GM21786 (cell line): ENCODE measurements around the gene EIF4G3.
"Not testable (repeated sequence)": the region's sequence is repeated elsewhere in the genome, so short reads cannot be mapped to it uniquely, and the experiment has no call there.

Experiments
- ATAC-seq: cut with Tn5 transposase; IDR thresholded peaks from one replicate; pipeline ENCODE4 v1.9.1; 2021; ENCODE audit not compliant: unreplicated experiment

The EIF4G3 gene

DNA sequence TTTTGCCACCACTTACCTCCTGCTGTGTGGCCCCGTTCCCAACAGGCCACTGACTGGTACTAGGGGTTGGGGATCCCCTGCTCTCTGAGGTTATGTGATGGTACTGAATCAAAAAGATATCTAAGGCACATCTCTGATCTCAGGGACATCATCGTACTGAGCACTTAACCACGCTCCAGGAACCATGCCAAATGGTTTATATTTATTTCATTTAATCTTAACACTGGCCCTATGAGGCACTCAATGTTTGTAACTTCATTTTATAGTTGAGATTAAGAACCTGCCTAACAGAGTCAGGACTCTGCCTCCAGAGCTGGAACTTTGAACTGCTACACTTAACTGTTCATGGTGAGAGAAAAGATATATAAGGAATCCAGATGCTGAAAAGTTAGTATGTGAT is 291.6 kb downstream of the EIF4G3 start:
- no peak for ATAC-seq

DNA sequence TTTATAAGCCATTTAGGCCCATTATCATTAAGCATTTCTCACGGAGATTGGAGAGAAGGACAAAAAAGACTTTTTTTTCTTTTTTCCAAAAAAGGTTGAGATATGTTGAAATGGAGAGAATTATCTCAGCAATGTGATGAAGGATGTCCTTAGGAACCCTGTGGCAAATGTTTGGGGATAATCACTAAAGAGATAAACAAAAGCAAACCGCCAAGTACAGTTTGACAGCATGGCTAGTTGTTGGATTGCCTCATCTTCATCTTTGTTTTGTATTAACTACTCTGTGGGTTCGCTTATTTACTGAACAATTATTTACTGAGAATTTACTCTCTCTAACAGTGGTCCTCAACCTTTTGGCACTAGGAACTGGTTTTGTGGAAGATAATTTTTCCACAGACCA is 292.2 kb downstream of the EIF4G3 start:
- no peak for ATAC-seq

DNA sequence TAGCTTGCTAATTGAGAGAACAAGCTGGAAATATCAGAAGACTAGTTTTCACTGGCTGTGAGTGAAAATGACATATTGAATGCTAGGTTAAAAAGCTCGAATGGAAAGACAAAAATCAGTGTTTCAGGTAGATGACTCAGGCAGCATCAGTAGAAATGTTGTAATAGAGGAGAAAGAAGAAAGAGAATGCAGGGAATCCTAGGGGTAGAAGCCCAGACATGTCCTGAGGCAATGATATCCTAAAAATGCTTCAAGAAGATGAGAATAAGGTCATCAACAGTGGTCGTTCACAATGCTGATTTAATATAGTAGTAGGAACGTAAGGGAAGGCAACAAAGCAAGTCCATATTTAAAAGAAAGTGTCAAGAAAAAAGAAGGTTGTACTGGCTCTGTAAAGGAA is 292.9 kb downstream of the EIF4G3 start:
- no peak for ATAC-seq

DNA sequence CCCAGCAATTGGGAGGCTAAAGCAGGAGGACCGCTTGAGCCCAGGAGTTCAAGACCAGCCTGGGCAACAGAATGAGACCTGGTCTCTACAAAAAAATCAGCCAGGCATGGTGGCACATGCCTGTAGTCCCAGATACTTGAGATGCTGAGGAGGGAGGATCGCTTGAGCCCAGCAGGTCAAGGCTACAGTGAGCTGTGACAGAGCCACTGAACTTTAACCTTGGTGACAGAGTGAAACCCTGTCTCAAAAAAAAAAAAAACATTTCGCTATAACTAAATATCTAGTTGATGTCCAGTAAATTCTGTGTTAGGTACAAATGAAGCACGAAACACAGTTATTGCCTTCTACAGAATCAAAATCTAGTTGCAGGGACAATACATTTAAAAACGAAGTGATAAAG is 293.9 kb downstream of the EIF4G3 start:
- ATAC-seq = no peak

- no peak for ATAC-seq
Observed at GRCh38 chr1:20878799-20879198, 297.9 kb downstream of the EIF4G3 start.

- no peak for ATAC-seq
Observed at GRCh38 chr1:20875198-20875973, 301.3 kb downstream of the EIF4G3 start.

- ATAC-seq = no peak
Observed at GRCh38 chr1:20873311-20873710, 303.4 kb downstream of the EIF4G3 start.

DNA sequence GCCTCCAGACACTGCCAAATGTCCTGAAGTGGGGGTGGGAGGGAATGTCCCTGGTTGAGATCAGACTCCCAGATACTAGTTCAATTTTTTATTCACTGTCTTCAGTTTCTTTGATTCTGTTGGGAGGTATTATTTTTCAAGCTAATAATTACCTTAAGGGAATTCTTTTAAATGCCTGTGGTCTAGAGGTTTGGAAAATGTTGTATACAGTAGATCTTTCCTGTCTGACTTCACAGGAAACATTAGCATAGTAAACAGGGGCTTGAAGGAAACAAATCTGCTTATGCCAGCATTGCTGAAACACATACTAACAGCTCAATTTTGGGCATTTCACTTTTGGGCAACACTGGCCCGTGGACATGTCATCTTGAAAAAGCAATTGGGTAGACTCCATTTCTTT is 305.3 kb downstream of the EIF4G3 start:
- ATAC-seq = no peak

DNA sequence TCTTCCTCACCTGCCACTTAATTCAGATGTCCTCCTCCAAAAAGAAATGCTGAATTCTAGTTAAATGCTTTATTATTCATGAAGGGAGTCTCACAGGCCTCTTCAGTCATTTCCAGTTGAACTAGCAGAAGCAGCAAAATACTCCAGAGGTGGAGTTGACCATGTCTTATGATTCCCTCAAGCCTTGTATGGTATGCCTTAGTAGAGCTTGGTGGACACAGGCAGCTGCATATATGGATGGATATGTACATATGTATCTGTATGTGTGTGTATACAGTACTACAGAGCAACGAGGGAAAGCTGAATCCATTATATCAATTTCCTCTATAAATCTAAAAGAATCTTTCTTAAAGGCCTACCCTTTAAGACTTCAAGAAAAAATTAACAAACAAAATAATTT is 306.0 kb downstream of the EIF4G3 start:
- no peak for ATAC-seq

GRCh38 chr1:20868263-20868662 is 308.4 kb downstream of the EIF4G3 start:
- no peak for ATAC-seq

- ATAC-seq = no peak
Observed at GRCh38 chr1:20867847-20868246, 308.9 kb downstream of the EIF4G3 start.

GRCh38 chr1:20867062-20867461 is 309.6 kb downstream of the EIF4G3 start:
- ATAC-seq = no peak

GRCh38 chr1:20865001-20865400 is 311.7 kb downstream of the EIF4G3 start:
- no peak for ATAC-seq

DNA sequence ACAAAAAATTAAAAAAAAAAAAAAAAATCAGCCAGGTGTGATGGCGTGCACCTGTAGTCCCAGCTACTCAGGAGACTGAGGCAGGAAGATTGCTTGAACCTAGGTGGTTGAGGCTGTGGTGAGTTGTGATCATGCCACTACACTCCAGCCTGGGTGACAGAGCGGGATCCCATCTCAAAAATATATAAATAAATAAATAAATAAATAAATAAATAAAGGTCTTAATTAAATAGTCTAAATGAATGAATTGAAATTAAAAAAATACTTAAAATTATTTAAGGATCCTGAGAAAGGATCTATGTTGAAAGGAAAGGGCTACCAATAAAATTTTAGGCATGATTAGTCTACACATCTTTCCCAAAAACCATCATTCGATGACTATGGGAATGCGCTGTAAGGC is 322.2 kb downstream of the EIF4G3 start:
- no peak for ATAC-seq

- not testable (repeated sequence) for ATAC-seq
Observed at GRCh38 chr1:20851791-20852190, 324.9 kb downstream of the EIF4G3 start.

- ATAC-seq = no peak
Observed at GRCh38 chr1:20850021-20850420, 326.7 kb downstream of the EIF4G3 start.

DNA sequence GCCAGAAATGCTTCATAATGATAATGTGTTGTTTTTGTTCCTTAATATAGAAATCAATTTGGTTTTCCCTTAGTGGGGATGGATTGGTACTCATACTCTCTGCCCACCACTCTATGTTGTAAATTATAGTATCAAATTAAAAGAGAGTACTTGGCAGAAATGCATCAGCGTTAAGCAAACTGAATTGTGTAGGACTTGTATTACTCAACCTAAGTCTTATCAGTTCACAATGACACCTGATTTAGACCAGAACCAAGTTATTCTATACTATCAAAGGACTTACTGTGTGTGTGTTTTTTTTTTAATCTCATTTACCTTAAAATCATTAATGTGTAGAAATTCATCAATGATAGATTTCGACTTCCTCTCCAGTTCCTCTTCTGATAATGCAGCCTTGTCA is 327.6 kb downstream of the EIF4G3 start:
- no peak for ATAC-seq

DNA sequence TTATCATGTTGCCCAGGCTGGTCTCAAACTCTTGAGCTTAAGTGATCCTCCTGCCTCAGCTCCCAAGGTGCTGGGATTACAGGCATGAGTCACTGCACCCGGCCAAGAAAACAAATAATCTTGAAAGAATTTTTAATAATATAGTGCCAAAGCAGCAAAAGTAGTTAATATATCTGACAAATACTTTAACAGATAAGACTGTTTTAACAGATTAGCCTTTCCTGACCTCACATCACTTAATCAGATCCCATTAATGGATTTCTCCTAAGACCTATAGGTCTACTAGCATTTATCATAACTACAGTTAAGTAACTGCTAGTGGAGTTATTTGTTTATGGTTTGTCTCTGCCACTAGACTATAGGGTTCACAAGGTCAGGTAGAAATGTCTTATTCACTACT is 328.5 kb downstream of the EIF4G3 start:
- ATAC-seq = no peak

DNA sequence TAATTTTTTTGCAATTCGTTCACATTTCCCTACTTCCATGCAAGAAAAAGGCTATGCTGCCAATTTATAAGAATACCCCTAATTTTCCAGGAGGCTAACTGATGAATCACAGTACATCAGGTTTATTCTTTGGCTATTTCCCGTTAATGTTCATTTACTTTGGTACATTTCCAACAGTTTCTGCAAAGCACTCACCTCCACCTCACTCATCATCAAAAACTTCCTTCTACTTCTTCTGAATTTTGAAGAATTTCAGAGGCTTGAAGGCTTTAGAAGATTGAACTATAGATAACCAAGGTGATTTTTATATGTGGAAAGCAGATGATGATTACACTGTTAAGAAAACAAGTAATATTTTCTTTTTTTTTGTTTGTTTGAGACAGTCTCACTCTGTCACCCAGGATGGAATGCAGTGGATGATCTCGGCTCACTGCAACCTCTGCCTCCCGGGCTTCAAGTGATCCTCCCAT is 329.1 kb downstream of the EIF4G3 start:
- no peak for ATAC-seq

- ATAC-seq = no peak
Observed at GRCh38 chr1:20846461-20847374, 330.0 kb downstream of the EIF4G3 start.

DNA sequence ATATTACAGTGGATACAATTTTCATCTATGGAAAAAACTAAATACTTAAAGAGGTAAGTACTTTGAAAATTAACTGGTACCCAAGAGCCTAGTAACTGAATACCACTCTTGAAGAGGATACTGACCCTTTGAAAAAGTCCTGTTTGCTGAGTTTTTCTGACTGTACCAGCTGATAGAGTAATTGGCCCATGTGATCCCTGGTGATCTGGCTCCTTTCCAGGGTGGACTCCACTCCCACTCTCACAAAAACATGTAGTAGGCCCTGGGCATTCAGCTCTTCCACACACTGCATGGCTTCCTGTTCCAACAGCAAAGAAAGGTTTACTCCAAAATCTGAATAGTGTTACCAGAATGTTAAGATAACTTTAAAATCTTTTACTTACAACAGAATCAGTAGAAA is 336.0 kb downstream of the EIF4G3 start:
- no peak for ATAC-seq

- no peak for ATAC-seq
Observed at GRCh38 chr1:20837554-20838192, 339.0 kb downstream of the EIF4G3 start.
